Ecto neural progenitor cell (in vitro differentiated cells): Measurements from ENCODE around the gene GNAZ.
"Not testable (repeated sequence)": the region's sequence is repeated elsewhere in the genome, so short reads cannot be mapped to it uniquely, and the experiment has no call there.

Experiments
- DNase-seq: peaks from one replicate; pipeline ENCODE4 v3.0.0-alpha.2; 2018; ENCODE audit warnings: low spot score

The GNAZ gene

DNA sequence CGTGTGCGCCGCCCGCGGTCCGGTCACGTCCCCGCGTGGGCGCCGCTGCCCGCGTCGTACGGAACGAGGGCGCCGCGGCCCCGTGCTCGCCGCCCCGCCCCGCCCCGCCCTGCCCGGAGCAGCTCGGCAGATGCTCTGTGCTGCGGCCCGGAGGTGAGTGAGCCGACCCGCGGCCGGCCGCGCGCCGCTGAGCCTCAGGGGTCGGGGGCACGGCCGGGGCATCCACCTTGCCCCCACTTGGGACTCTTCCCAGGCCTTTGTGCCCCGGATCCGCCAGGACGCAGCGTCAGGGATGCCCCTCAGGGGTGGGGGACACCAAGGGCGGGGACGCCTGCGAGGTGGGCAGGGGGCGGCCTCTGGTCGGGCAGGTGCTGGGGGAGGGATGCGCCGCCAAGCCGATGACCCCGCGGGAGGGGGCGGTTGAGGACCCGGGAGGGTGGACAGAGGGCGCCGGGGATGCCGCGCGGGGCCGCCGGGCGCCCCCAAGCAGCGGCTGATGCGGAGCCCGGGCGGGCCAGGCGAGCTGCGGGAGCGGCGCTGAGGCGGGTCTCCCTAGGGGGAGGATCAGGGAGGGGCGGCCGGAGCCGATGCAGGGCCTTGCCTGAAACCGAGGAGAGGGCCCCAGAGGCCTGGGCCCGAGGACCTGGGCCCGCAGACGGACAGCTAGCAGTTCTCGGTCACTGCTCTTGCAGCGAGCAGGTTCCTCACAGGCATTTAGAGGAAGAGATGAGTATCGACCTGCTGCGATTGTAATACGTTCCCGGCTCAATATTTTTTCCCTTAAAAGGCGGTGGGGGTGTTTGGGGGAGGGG, at the start of gene GNAZ:
Gene GNAZ (plus strand): TSS at position 102 of the 812 bp plus-strand sequence. CDS start 25,177 bp downstream, outside the sequence.
- peak; percentile 79 for DNase-seq

GRCh38 chr22:23020659-23021293, 49.5 kb upstream of the GNAZ start:
- no peak for DNase-seq

DNA sequence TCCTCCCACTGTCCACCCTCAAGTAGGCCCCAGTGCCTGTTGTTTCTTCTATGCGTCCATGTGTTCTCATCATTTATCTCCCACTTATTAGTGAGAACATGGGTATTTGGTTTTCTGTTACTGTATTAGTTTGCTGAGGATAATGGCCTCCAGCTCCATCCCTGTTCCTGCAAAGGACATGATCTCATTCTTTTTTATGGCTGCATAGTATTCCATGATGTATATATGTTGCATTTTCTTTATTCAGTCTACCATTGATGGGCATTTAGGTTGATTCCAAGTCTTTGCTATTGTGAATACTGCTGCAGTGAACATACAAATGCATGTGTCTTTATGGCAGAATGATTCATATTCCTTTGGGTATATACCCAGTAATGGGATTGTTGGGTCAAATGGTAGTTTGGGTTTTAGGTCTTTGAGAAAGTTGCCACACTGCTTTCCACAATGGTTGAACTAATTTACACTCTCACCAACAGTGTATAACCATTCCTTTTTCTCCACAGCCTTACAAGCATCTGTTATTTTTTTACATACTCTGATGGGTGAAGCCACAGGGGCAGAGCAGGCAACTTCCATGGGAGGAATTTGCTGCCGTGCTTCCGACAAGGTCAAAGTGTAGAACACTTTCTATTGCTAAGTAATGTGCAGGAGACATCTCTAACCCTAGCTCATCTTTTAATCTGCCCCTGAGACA, 48.5 kb upstream of the GNAZ start:
- DNase-seq = not testable (repeated sequence)

GRCh38 chr22:23023294-23023693, 47.0 kb upstream of the GNAZ start:
- no peak for DNase-seq

DNA sequence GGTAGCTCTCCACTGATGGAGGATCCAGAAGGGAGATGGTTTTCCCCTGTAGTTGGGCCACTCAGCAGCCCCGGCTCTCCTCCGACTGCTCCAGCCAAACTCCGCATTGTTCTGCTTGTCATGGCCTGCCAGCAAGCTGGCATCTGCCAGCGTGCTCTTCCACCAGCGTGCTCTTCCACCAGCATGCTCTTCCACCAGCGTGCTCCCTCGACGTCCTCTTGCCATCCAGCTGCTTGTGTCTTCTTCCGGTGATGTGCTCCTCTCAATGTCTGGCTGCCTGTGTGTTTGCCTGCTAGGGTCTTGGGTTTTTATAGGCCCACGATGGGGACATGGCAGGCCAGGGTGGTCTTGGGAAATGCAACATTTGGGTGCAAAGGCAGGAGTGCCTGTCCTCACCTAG, 43.5 kb upstream of the GNAZ start:
- DNase-seq = no peak

DNA sequence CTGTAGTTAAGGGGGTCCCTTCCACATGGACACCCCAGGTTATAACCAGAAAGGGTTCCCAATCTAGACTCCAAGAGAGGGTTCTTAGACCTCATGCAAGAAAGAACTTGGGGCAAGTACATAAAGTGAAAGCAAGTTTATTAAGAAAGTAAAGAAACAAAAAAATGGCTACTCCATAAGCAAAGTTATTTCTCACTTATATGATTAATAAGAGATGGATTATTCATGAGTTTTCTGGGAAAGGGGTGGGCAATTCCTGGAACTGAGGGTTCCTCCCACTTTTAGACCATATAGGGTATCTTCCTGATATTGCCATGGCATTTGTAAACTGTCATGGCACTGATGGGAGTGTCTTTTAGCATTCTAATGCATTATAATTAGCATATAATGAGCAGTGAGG, 42.5 kb upstream of the GNAZ start:
- DNase-seq = not testable (repeated sequence)

- no peak for DNase-seq
Observed at GRCh38 chr22:23029521-23030228, 40.6 kb upstream of the GNAZ start.

DNA sequence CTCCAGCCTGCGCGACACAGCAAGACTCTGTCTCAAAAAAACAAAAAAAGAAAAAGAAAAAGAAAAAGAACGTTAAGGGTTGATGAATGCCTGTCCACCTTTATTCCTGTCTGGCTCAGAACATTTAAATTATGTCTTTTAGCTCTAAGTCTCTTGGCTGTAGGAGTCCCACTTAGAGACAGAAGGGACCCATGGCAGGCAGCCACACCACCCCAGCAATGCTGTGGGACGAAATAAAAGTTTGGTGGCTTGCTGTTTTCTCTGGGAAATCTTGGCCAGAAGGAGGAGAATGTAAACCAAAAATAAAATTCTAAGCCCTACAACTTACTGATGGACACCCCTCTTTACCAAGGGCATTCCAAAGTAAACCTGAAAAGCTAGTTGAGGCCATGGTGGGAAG, 38.9 kb upstream of the GNAZ start:
- no peak for DNase-seq

DNA sequence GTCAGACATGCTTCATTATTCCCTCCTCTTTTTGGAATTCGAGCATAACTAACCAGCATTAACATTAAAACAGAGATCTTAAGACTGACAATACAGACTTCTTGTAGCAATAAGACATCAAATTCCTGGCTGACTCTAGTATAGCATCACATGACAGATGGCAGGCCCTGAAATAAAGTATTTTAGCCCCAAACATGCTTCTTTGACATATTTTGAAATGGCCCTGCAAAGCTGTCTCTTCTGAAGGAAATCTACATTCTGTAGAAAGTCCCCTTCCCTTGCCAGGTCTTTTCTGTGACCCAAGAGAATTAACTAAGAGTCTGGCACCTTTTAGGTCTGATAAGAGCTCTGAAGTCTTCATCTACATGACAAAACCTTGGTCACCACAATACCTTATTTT, 38.5 kb upstream of the GNAZ start:
- DNase-seq = no peak

- DNase-seq = no peak
Observed at GRCh38 chr22:23032658-23033057, 37.7 kb upstream of the GNAZ start.

DNA sequence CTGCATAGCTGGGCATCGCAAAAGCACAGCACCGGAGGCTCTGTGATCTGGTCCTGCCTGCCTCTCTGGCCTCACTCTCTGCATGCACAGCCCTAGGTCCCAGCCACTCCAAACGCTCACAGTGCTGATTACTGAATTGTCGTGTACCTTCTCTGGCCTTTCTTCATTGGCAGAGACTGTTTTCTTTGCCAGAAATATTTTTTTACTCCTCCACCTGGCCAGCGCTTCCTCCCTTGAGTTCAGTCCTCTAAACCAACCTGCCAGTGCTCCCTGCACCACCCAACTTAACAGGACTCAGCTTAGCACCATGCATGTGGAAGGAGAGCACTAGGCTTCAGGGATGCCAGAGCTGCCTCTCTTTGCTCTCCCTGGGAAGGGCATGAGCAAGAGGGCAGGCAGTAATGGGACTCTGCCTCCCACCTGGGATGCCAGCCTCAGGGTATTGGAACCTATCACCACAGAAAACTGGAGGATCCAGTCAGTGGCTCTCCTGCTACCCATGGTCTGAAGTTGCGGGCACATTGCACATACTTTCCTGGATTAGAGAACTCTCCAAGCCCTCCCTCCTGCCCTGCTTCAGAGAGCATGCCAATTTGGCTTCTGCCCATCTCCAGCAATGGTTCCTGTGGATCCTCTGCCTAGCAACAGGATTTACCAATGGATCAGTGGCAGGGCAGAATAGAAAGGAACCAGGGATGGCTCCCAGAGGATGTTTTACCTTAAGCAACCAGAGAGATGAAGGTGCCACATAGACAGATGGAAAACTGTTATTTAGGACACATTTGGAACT, 37.0 kb upstream of the GNAZ start:
- no peak for DNase-seq

DNA sequence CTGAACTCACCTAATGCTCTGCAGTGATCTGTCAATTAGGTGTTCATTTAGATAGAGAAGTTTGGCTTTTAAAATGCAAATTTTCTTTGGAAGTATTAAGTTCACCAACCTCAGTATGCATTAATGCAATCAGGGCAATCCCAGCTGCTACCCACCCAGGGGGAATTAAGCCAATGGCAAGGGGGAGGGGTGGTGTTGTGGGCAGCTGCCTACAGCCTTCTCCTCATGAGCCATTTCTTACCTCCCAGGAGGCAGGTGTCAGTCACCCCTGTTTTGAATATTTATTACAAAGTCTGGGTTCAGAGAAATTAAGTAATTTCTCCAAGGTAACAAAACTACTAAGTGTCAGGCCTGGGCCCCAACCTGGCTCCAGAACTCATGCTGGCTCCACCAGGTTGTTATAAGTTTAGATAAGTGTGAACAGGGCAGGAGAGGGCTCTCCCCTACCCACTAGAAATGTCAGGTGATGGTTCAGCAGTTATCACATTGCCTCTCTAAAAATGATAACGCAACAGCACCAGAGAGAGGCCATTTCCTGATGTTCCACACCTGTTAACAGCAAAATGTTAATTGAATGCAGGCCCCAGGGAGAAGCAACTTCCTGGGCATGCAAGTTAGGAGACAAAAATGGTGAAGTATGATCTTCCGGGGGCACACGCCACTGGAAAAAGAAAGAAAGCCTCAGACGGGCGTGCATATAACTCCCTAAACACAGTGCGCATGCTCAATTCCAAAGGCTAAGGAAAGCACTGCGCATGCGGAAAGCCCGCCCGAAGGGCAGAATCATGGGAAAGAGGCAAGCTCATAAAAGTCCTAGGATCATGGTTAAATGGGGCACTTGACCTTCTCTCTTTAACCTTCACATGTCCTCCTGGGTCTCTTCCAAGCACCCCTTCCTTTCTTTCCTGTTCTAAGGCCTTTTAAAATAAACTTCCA, 35.4 kb upstream of the GNAZ start:
- DNase-seq = no peak

GRCh38 chr22:23035557-23036277, 34.6 kb upstream of the GNAZ start:
- no peak for DNase-seq

DNA sequence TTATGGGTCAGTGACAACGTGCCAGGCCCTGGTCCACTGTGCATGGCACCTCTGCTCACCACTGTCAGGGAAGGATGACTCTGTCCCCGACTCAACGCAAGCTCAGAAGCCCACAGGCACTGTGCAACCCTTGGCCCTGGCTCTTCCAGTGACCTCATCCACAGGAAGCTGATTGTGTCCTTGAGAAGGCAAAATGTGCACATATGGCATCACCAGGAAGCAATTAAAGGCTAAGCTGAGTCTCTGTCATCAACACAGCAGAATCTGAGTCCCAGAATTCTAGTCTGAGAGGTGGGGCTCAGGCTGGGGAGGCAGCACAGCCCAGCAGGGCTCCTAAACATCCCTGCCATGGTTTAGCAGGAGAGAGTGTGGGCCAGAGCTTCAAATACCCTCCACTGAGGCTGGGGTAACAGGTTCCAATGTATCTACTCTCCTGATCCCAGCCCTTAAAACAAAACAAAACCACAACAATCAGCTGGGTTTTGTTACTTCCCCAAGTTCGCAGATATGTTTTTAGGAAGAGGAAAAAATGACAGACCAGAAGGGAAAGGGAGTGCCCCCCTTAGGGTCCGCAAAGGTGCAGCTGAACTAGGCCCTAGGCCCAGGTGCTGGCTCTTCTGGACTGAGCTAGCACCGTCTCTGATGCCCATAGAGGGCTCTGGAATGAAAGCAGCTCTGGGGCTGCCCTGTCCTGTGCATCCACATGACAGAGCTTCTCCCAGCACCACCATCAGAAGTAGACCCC, 33.5 kb upstream of the GNAZ start:
- DNase-seq = no peak

DNA sequence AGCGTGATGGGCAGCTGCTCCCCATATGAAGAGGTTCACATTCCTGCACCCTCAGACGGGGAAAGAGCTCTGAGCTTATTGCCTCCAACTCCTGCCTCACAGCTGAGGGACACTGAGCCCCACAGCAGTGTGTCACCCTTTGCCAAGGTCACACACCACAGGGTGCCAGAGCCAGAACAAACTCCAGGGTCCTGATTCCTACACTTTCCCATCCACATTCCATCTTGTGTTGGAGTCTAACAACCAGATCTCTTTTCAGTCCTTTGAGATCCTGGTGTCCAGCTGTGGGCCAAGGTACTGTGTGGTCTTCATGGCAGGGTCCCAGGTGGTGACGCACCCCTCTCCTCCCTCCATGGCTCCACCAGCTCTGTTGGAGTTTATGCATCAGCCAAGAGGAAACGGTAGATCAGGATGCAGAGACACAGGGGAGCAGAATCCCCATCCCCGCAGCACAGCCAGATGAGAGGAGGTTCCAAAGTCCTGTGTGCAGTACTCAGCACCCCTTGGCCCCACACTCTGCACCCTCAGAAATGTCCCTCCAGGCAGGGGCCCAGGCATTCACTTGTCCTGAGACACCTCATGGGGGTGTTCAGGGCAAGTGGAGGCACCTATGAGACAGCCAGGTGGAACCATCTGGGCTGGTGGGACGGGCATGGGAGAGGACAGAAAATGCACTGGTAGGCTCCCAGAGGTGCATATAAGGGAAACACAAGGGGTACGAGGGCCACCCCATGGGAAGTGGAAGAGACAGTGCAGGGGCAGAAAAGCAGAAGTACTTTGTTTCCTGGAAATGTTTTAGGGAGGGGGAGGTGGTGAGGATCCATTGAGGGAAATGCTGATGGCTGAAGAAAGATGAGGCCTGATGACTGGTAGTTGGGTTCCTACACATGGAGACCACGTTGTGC, 32.6 kb upstream of the GNAZ start:
- DNase-seq = no peak

DNA sequence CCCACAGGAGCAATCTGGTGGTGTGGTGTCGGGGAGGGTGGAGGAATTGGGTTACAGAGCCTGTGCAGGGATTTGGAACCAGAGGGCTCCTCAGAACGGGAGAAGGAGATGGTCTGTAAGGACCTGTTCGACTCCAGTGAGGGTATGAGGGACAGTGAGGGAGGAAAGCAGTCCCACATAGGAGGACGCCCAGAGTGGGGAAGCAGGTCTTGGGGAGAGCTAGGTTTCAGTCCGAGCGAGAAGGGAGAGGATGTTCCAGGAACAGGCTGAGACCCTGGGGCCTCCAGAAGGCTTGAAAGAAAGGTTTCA, 32.0 kb upstream of the GNAZ start:
- peak; percentile 44 for DNase-seq

GRCh38 chr22:23038902-23039301, 31.4 kb upstream of the GNAZ start:
- no peak for DNase-seq

GRCh38 chr22:23042179-23042578, 28.1 kb upstream of the GNAZ start:
- DNase-seq = no peak
